IMR-90 (cell line): ENCODE results near the gene ATP6V0E2. TPM values are rescaled to one million over a fixed set of nuclear protein-coding genes. Genes with fewer than 3 reads are reported as not detected.

Experiments
- ATAC-seq: fragments of 200-7000 bp; cut with Tn5 transposase; 2 replicates; pipeline ENCODE4 v1.9.1; 2020; ENCODE audit warnings: low read depth, mild to moderate bottlenecking, moderate library complexity
- BruUV-seq: library from RNA; stranded (reverse); fragments of 400-500 nt; replicated peaks from 2 replicates; lab custom pipeline; 2021; lab: Mats Ljungman, UMichigan
- CTCF ChIA-PET: fragments of 300-600 bp; formaldehyde crosslinking; extraction: SDS; loops from one replicate; lab custom pipeline; 2021; ENCODE audit warnings: antibody characterized with exemption; lab: Yijun Ruan, JAX
- POLR2A ChIA-PET: fragments of 300-600 bp; sonication (Branson Sonifier 250); formaldehyde crosslinking; loops from one replicate; lab custom pipeline; 2022; ENCODE audit warnings: antibody characterized with exemption; ENCODE audit not compliant: unreplicated experiment; lab: Charles Lee
- DNase-seq: peaks from one replicate; pipeline ENCODE4 v3.0.0; 2013
- H2AFZ ChIP-seq: replicated peaks from 2 replicates; pipeline ENCODE3; 2013; ENCODE audit warnings: low read length, mild to moderate bottlenecking; ENCODE audit not compliant: poor library complexity
- H2AK5ac ChIP-seq: 2 replicates; pipeline ENCODE4 v1.6.1; 2013; ENCODE audit warnings: low read depth, low read length, inconsistent platforms
- H2AK9ac ChIP-seq: replicated peaks from 2 replicates; pipeline ENCODE3; 2013; ENCODE audit warnings: mild to moderate bottlenecking, low read depth, low read length, moderate library complexity; ENCODE audit not compliant: poor library complexity
- H2BK120ac ChIP-seq: 2 replicates; pipeline ENCODE4 v1.6.1; 2013; ENCODE audit warnings: low read depth, low read length, inconsistent platforms
- H2BK15ac ChIP-seq: 3 replicates; pipeline ENCODE4 v1.6.1; 2013; ENCODE audit warnings: low read depth, low read length, inconsistent platforms
- H2BK20ac ChIP-seq: 2 replicates; pipeline ENCODE4 v1.6.1; 2013; ENCODE audit warnings: low read depth, mild to moderate bottlenecking, inconsistent platforms, low read length, moderate library complexity
- H2BK5ac ChIP-seq: 2 replicates; pipeline ENCODE4 v1.6.1; 2013; ENCODE audit warnings: mild to moderate bottlenecking, low read depth, low read length, inconsistent platforms; ENCODE audit not compliant: poor library complexity, severe bottlenecking
- H3K14ac ChIP-seq: replicated peaks from 2 replicates; pipeline ENCODE4 v1.6.1; 2013; ENCODE audit warnings: low read depth, low read length, inconsistent platforms
- H3K18ac ChIP-seq: 2 replicates; pipeline ENCODE4 v1.6.1; 2013; ENCODE audit warnings: low read depth, low read length, control low read depth
- H3K23ac ChIP-seq: 2 replicates; pipeline ENCODE4 v1.6.1; 2013; ENCODE audit warnings: low read depth, low read length, inconsistent platforms
- H3K27ac ChIP-seq: 2 replicates; pipeline ENCODE4 v1.5.1; 2013; ENCODE audit warnings: mild to moderate bottlenecking, control low read depth, low read length; ENCODE audit not compliant: insufficient read depth
- H3K27me3 ChIP-seq: 2 replicates; pipeline ENCODE4 v1.6.1; 2013; ENCODE audit warnings: low read length; ENCODE audit not compliant: control insufficient read depth, insufficient read depth
- H3K36me3 ChIP-seq: 2 replicates; pipeline ENCODE4 v1.6.1; 2013; ENCODE audit warnings: low read length, mixed read lengths; ENCODE audit not compliant: control insufficient read depth, insufficient read depth
- H3K4ac ChIP-seq: 2 replicates; pipeline ENCODE4 v1.6.1; 2013; ENCODE audit warnings: low read depth, low read length, inconsistent platforms
- H3K4me1 ChIP-seq: 2 replicates; pipeline ENCODE4 v1.6.1; 2013; ENCODE audit warnings: low read length, mixed read lengths; ENCODE audit not compliant: control insufficient read depth, insufficient read depth
- H3K4me2 ChIP-seq: 2 replicates; pipeline ENCODE4 v1.6.1; 2013; ENCODE audit warnings: low read depth, mild to moderate bottlenecking, control low read depth, low read length, moderate library complexity
- H3K4me3 ChIP-seq: 2 replicates; pipeline ENCODE4 v1.5.1; 2013; ENCODE audit warnings: low read depth, mild to moderate bottlenecking, control low read depth, low read length, moderate library complexity; ENCODE audit not compliant: insufficient read depth
- H3K56ac ChIP-seq: 2 replicates; pipeline ENCODE4 v1.6.1; 2013; ENCODE audit warnings: low read length, inconsistent platforms; ENCODE audit not compliant: insufficient read depth; ENCODE audit errors: extremely low read depth
- H3K79me1 ChIP-seq, 2 experiments: 2 replicates each; pipeline ENCODE4 v1.6.1; 2013; ENCODE audit warnings: low read length in 2 of 2, inconsistent platforms in 1 of 2, low read depth in 1 of 2
- H3K9ac ChIP-seq: 2 replicates; pipeline ENCODE4 v1.6.1; 2013; ENCODE audit warnings: low read depth, low read length, control low read depth
- H3K9me1 ChIP-seq: 2 replicates; pipeline ENCODE4 v1.6.1; 2013; ENCODE audit warnings: low read length, inconsistent platforms; ENCODE audit not compliant: insufficient read depth
- H3K9me3 ChIP-seq: 2 replicates; pipeline ENCODE4 v1.6.1; 2013; ENCODE audit warnings: low read length; ENCODE audit not compliant: control insufficient read depth, insufficient read depth
- H4K20me1 ChIP-seq: 2 replicates; pipeline ENCODE4 v1.6.1; 2013; ENCODE audit warnings: low read length, inconsistent platforms; ENCODE audit not compliant: insufficient read depth
- H4K5ac ChIP-seq: 2 replicates; pipeline ENCODE4 v1.6.1; 2013; ENCODE audit warnings: mild to moderate bottlenecking, low read depth, low read length, control low read depth
- H4K8ac ChIP-seq, 2 experiments: 2 replicates each; pipeline ENCODE4 v1.6.1; 2013; ENCODE audit warnings: low read depth in 2 of 2, low read length in 2 of 2, control low read depth in 1 of 2, inconsistent platforms in 1 of 2
- H4K91ac ChIP-seq: 2 replicates; pipeline ENCODE4 v1.6.1; 2013; ENCODE audit warnings: low read depth, low read length, inconsistent platforms; ENCODE audit not compliant: insufficient read depth
- BHLHE40 ChIP-seq: fragments of 150-350 bp; IDR thresholded peaks from 2 replicates; pipeline ENCODE4 v1.6.1; 2016; ENCODE audit warnings: mild to moderate bottlenecking, low read depth, low read length
- CHD1 ChIP-seq: IDR thresholded peaks from 2 replicates; pipeline ENCODE4 v1.6.1; 2012; ENCODE audit warnings: low read depth, low read length, improper control_type of control experiment
- MAZ ChIP-seq: IDR thresholded peaks from 2 replicates; pipeline ENCODE4 v1.6.1; 2012; ENCODE audit warnings: low read depth, mild to moderate bottlenecking, low read length, improper control_type of control experiment, moderate library complexity, borderline replicate concordance
- MXI1 ChIP-seq: IDR thresholded peaks from 2 replicates; pipeline ENCODE4 v1.6.1; 2012; ENCODE audit warnings: low read depth, mild to moderate bottlenecking, low read length, moderate library complexity, borderline replicate concordance
- POLR2A ChIP-seq: IDR thresholded peaks from 2 replicates; pipeline ENCODE4 v1.6.1; 2012; ENCODE audit warnings: mild to moderate bottlenecking, low read depth, low read length
- RAD21 ChIP-seq: IDR thresholded peaks from 2 replicates; pipeline ENCODE4 v1.6.1; 2012; ENCODE audit warnings: low read length, improper control_type of control experiment
- RCOR1 ChIP-seq: IDR thresholded peaks from 2 replicates; pipeline ENCODE4 v1.6.1; 2012; ENCODE audit warnings: mild to moderate bottlenecking, low read length, improper control_type of control experiment; ENCODE audit not compliant: insufficient replicate concordance
- RFX5 ChIP-seq: IDR thresholded peaks from 2 replicates; pipeline ENCODE4 v1.8.0; 2012; ENCODE audit warnings: low read depth, mild to moderate bottlenecking, low read length, moderate library complexity
- SMC3 ChIP-seq: fragments of 150-350 bp; IDR thresholded peaks from 2 replicates; pipeline ENCODE4 v1.6.1; 2016; ENCODE audit warnings: low read depth, mild to moderate bottlenecking, antibody characterized with exemption, low read length, moderate library complexity
- WGBS, 2 experiments: methylation state at CpG; one replicate each; pipeline versions ENCODE4 v1.1.5 to v1.1.7; 2013; ENCODE audit warnings: missing lambda C conversion rate in 2 of 2; ENCODE audit not compliant: insufficient read length in 1 of 2; ENCODE audit errors: extremely low coverage in 2 of 2; 5-methylcytosine and 5-hydroxymethylcytosine counted together
- dilution Hi-C: fragments of 300-500 bp; cut with HindIII; formaldehyde crosslinking; loops from one replicate; pipeline ENCODE4 v1.14.3; 2018; ENCODE audit warnings: low sequenced_read_pairs; ENCODE audit not compliant: unreplicated experiment
- in situ Hi-C: fragments of 300-500 bp; cut with MboI; formaldehyde crosslinking; loops from 3 replicates; pipeline ENCODE4 v1.14.3; 2019; ENCODE audit warnings: low sequenced_read_pairs, inconsistent platforms, mixed read lengths
- intact Hi-C: fragments of 100-400 bp; cut with micrococcal nuclease; formaldehyde crosslinking; loops from 2 replicates; pipeline ENCODE4 v1.10.0; 2022
- polyA plus RNA-seq, 3 experiments: library from polyadenylated mRNA; depleted of rRNA; stranded (reverse); fragments of >200 nt; gene quantifications; 2 replicates each; pipeline ENCODE4 v1.2.3, GENCODE V29; 2012; ENCODE audit warnings: low replicate concordance in 1 of 3
- total RNA-seq: library from RNA; depleted of rRNA; stranded (reverse); fragments of >200 nt; gene quantifications from 2 replicates; pipeline ENCODE4 v1.2.3, GENCODE V29; 2012
- TF ChIP-seq, protein P1 (sequence below): fragments of 150-350 bp; IDR thresholded peaks from 2 replicates; pipeline ENCODE4 v1.6.1; 2016; ENCODE audit warnings: low read depth, mild to moderate bottlenecking, low read length, moderate library complexity, borderline replicate concordance

The ATP6V0E2 gene
- total and polyA plus RNA-seq, 2 of the 4 experiments (the other 2 are of a cell fraction): 5.7 to 30.3 TPM

GRCh38 chr7:149843566-149843965, 30.2 kb upstream of the ATP6V0E2 start:
- Histone ChIP-seq H3K27ac (no peak overlapping the region), H3K18ac (no peak overlapping the region), H3K14ac (no peak overlapping the region), H2BK120ac (no peak overlapping the region), H3K4ac (no peak overlapping the region), H3K23ac (no peak overlapping the region), H3K9ac (no peak overlapping the region), H4K8ac (no peak overlapping the region), H4K91ac (no peak overlapping the region), H2BK5ac (no peak overlapping the region), H3K9me3 (no peaks in the 10 kb centered on the region), H3K36me3 (peaks cover 8% of the 10 kb centered on the region), H2AK5ac (no peak overlapping the region), H3K27me3 (no peaks in the 10 kb centered on the region), H3K4me2 (no peak overlapping the region), H4K5ac (no peak overlapping the region), H2AK9ac (no peak overlapping the region), H3K56ac (no peak overlapping the region), H2BK20ac (no peak overlapping the region), H3K4me1 (0 out of 2 replicates have a peak, but pooled peaks cover 3% of the 10 kb centered on the region), H3K4me3 (no peak overlapping the region), H3K9me1 (no peaks in the 10 kb centered on the region; the same call in 1 of the 2 replicates), H2AFZ (no peak overlapping the region), H4K20me1 (no peaks in the 10 kb centered on the region; the same call in 1 of the 2 replicates), H2BK15ac (no peak overlapping the region), H3K79me1 (peaks cover 10 to 20% of the 10 kb centered on the region in 2 experiments; a peak in 3 of 4 replicates)
- DNase-seq (no peak), ATAC-seq (no peak)
- 96% methylated on average over 3 of the region's 9 CpGs; no CpG with 5 or more reads in 1 of the 2 experiments for WGBS, 2 experiments
- ChIA-PET CTCF (interaction anchor here (0.7 kb wide), 1 partner anchor 147 kb away, joined by 3 read pairs; no protein-coding TSS in a partner anchor), POLR2A (no interaction called here)
- in situ Hi-C loops: no loop called here
- no TSS peak for BruUV-seq
- intact Hi-C loops: no loop called here
- TF ChIP-seq RFX5: no peak
- TF ChIP-seq CHD1: no peak
- no peak for TF ChIP-seq BHLHE40
- TF ChIP-seq, protein P1, sequence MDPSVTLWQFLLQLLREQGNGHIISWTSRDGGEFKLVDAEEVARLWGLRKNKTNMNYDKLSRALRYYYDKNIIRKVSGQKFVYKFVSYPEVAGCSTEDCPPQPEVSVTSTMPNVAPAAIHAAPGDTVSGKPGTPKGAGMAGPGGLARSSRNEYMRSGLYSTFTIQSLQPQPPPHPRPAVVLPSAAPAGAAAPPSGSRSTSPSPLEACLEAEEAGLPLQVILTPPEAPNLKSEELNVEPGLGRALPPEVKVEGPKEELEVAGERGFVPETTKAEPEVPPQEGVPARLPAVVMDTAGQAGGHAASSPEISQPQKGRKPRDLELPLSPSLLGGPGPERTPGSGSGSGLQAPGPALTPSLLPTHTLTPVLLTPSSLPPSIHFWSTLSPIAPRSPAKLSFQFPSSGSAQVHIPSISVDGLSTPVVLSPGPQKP: no peak
- no peak for TF ChIP-seq RAD21
- no peak for TF ChIP-seq MAZ
- no peak for TF ChIP-seq POLR2A
- TF ChIP-seq MXI1: no peak
- no peak for TF ChIP-seq RCOR1
- TF ChIP-seq SMC3: no peak
- dilution Hi-C loops: no loop called here
